Kidney (tissue), 14 donors: ENCODE data around the gene TNFSF8. TPM values are rescaled to one million over a fixed set of nuclear protein-coding genes. Genes with fewer than 3 reads are reported as not detected.

ENCODE experiments used
- DNase-seq, 5 donors: peaks; one replicate each; pipeline ENCODE4 v3.0.0-alpha.2; 2013 to 2020
- FAIRE-seq: peaks from 2 replicates; lab custom pipeline; 2012; peaks lifted over from hg19 to GRCh38; lab: Jason Lieb, UNC
- H3K27ac ChIP-seq, 2 donors: one replicate each; pipeline ENCODE4 v1.7.0; 2013; ENCODE audit warnings: low read depth in 2 of 2, low read length in 2 of 2, inconsistent platforms in 1 of 2
- H3K27me3 ChIP-seq: one replicate; pipeline ENCODE4 v1.7.1; 2013; ENCODE audit warnings: low read length, inconsistent platforms; ENCODE audit not compliant: control insufficient read depth, insufficient read depth
- H3K36me3 ChIP-seq, 3 donors: one replicate each; pipeline versions ENCODE4 v1.7.0 to v1.7.1; 2013; ENCODE audit warnings: low read length in 3 of 3, control low read depth in 1 of 3, inconsistent platforms in 1 of 3; ENCODE audit not compliant: insufficient read depth in 3 of 3, control insufficient read depth in 2 of 3
- H3K4me1 ChIP-seq, 3 donors: one replicate each; pipeline versions ENCODE4 v1.7.0 to v1.7.1; 2013; ENCODE audit warnings: low read length in 3 of 3, inconsistent platforms in 1 of 3, low read depth in 1 of 3; ENCODE audit not compliant: control insufficient read depth in 2 of 3, insufficient read depth in 2 of 3
- H3K4me3 ChIP-seq, 3 donors: one replicate each; pipeline versions ENCODE4 v1.7.0 to v1.8.1; 2013; ENCODE audit warnings: low read length in 3 of 3, control low read depth in 1 of 3, inconsistent platforms in 1 of 3
- H3K9ac ChIP-seq, 3 donors: one replicate each; pipeline versions ENCODE4 v1.7.0 to v1.7.1; 2013; ENCODE audit warnings: low read length in 3 of 3, control low read depth in 1 of 3, inconsistent platforms in 1 of 3
- H3K9me3 ChIP-seq, 3 donors: one replicate each; pipeline versions ENCODE4 v1.7.0 to v1.7.1; 2013; ENCODE audit warnings: low read length in 3 of 3, control low read depth in 1 of 3, inconsistent platforms in 1 of 3; ENCODE audit not compliant: control insufficient read depth in 2 of 3, insufficient read depth in 1 of 3
- CTCF ChIP-seq: IDR thresholded peaks from 3 replicates; pipeline ENCODE4 v1.5.1; 2012; ENCODE audit warnings: mild to moderate bottlenecking, moderate library complexity, borderline replicate concordance; ENCODE audit not compliant: insufficient read depth; ENCODE audit errors: extremely low read depth
- intact Hi-C: fragments of 100-400 bp; cut with DNase I; formaldehyde crosslinking; loops from one replicate; pipeline ENCODE4 v1.11.1; 2022
- polyA plus RNA-seq: library from polyadenylated mRNA; stranded (reverse); fragments of 350-450 nt; fragmentation: Illumina TruSeq; extraction: RNeasy Lipid Tissue Mini Kit (QIAGEN cat#74804); gene quantifications from one replicate; pipeline ENCODE4 v1.2.3, GENCODE V29; 2014; ENCODE audit warnings: low read depth, low replicate concordance; ENCODE audit not compliant: insufficient read depth
- total RNA-seq: library from RNA; stranded (reverse); fragmentation: NEBNext Ultra II Directional; extraction: Animal tissue kit (Norgen Biotek cat#: 25700); gene quantifications from one replicate; pipeline ENCODE4 v1.2.1, GENCODE V29; 2021
- donor health status: control.
- donor health status: control.
- donor health status: control.
- donor health status: control.
- donor health status: control.
- donor health status: DM: yes; HTN: yes; CAD: no.
- donor health status: Normal renal cell carcinoma (clear cell type).

Gene TNFSF8
- total and polyA plus RNA-seq, 2 donors from 2014 or later: 0.43 to 5.0 TPM

- H3K36me3 ChIP-seq: no peaks in the 10 kb centered on the region
- H3K4me1 ChIP-seq: no peaks in the 10 kb centered on the region
- TF ChIP-seq CTCF: no peak
- no peaks in the 10 kb centered on the region for H3K27me3 ChIP-seq
- no peak overlapping the region for H3K4me3 ChIP-seq
- H3K9me3 ChIP-seq: no peaks in the 10 kb centered on the region
- H3K9ac ChIP-seq: no peak overlapping the region
- no peak for FAIRE-seq
- intact Hi-C loops: no loop called here
- DNase-seq: no peak
- no peak overlapping the region for H3K27ac ChIP-seq
Measured at GRCh38 chr9:114969269-114969668, 38.9 kb upstream of the TNFSF8 start.

GRCh38 chr9:114968671-114969070 is 38.3 kb upstream of the TNFSF8 start:
- Histone ChIP-seq H3K4me1 (no peaks in the 10 kb centered on the region), H3K27ac (no peak overlapping the region), H3K36me3 (no peaks in the 10 kb centered on the region), H3K9ac (no peak overlapping the region), H3K27me3 (no peaks in the 10 kb centered on the region), H3K9me3 (no peaks in the 10 kb centered on the region), H3K4me3 (no peak overlapping the region)
- intact Hi-C loops: no loop called here
- DNase-seq: no peak
- FAIRE-seq: no peak
- TF ChIP-seq CTCF: no peak

GRCh38 chr9:114965564-114965963 is 35.2 kb upstream of the TNFSF8 start:
- intact Hi-C loops: no loop called here
- no peak for DNase-seq
- Histone ChIP-seq H3K9me3 (peaks cover 0 to 6% (median 0%) of the 10 kb centered on the region in 3 donors), H3K36me3 (no peaks in the 10 kb centered on the region), H3K4me1 (no peaks in the 10 kb centered on the region), H3K9ac (no peak overlapping the region), H3K27me3 (no peaks in the 10 kb centered on the region), H3K27ac (no peak overlapping the region), H3K4me3 (no peak overlapping the region)
- FAIRE-seq: no peak
- TF ChIP-seq CTCF: no peak

GRCh38 chr9:114962809-114963208 is 32.4 kb upstream of the TNFSF8 start:
- FAIRE-seq: no peak
- H3K9me3 ChIP-seq: peaks cover 0 to 6% (median 0%) of the 10 kb centered on the region in 3 donors
- H3K27ac ChIP-seq: no peak overlapping the region
- no peaks in the 10 kb centered on the region for H3K27me3 ChIP-seq
- TF ChIP-seq CTCF: no peak
- H3K9ac ChIP-seq: no peak overlapping the region
- DNase-seq: no peak
- no peaks in the 10 kb centered on the region for H3K4me1 ChIP-seq
- H3K4me3 ChIP-seq: no peak overlapping the region
- intact Hi-C loops: no loop called here
- H3K36me3 ChIP-seq: no peaks in the 10 kb centered on the region
